H1 (cell line): Measurements from ENCODE around the gene MED16. TPM values are rescaled to one million over a fixed set of nuclear protein-coding genes. Genes with fewer than 3 reads are reported as not detected.

Source experiments
- CTCF ChIA-PET: fragments of 300-600 bp; sonication (Branson Sonifier 250); formaldehyde crosslinking; loops from one replicate; lab custom pipeline; 2021; ENCODE audit not compliant: partially characterized antibody; lab: Charles Lee
- POLR2A ChIA-PET: fragments of 300-600 bp; sonication (Branson Sonifier 250); formaldehyde crosslinking; loops from one replicate; lab custom pipeline; 2021; ENCODE audit warnings: inconsistent platforms; ENCODE audit not compliant: partially characterized antibody; lab: Charles Lee
- DNase-seq, 2 experiments: peaks; one replicate each; pipeline versions ENCODE4 v3.0.0 to v3.0.0-alpha.2; 2010 to 2022; ENCODE audit warnings: low spot score in 2 of 2, low read depth in 1 of 2, mixed read lengths in 1 of 2
- FAIRE-seq: peaks from 2 replicates; lab custom pipeline; 2011; peaks lifted over from hg19 to GRCh38; lab: Jason Lieb, UNC
- H2AFZ ChIP-seq: 2 replicates; pipeline ENCODE4 v1.8.1; 2012; ENCODE audit warnings: low read length, inconsistent platforms
- H2AK5ac ChIP-seq: 2 replicates; pipeline ENCODE4 v1.6.1; 2013; ENCODE audit warnings: low read depth, low read length
- H2BK120ac ChIP-seq: replicated peaks from 2 replicates; pipeline ENCODE3; 2013; ENCODE audit warnings: low read depth, low read length, inconsistent platforms
- H2BK12ac ChIP-seq: 2 replicates; pipeline ENCODE4 v1.6.1; 2013; ENCODE audit warnings: low read depth, low read length
- H2BK15ac ChIP-seq: 2 replicates; pipeline ENCODE4 v1.6.1; 2013; ENCODE audit warnings: low read length
- H2BK20ac ChIP-seq: 2 replicates; pipeline ENCODE4 v1.6.1; 2013; ENCODE audit warnings: low read length
- H2BK5ac ChIP-seq: 2 replicates; pipeline ENCODE4 v1.6.1; 2013; ENCODE audit warnings: low read depth, low read length
- H3K14ac ChIP-seq: 2 replicates; pipeline ENCODE4 v1.6.1; 2013; ENCODE audit warnings: inconsistent platforms; ENCODE audit not compliant: insufficient read length
- H3K18ac ChIP-seq: 2 replicates; pipeline ENCODE4 v1.6.1; 2013; ENCODE audit warnings: low read length; ENCODE audit errors: extremely low read depth
- H3K23ac ChIP-seq: 2 replicates; pipeline ENCODE4 v1.6.1; 2013; ENCODE audit warnings: inconsistent platforms; ENCODE audit not compliant: insufficient read length
- H3K23me2 ChIP-seq: 2 replicates; pipeline ENCODE4 v1.6.1; 2013; ENCODE audit warnings: low read depth, low read length
- H3K27ac ChIP-seq: 2 replicates; pipeline ENCODE4 v1.6.1; 2011; ENCODE audit warnings: low read depth, low read length, inconsistent platforms
- H3K27me3 ChIP-seq, 4 experiments: replicated peaks in 1 of 4; 1 replicate in 1 of 4; 2 replicates in 3 of 4; pipeline versions ENCODE4 v1.6.1 to v1.8.1; 2011 to 2013; ENCODE audit warnings: low read length in 3 of 4, mild to moderate bottlenecking in 3 of 4, inconsistent platforms in 2 of 4, mixed read lengths in 2 of 4, moderate library complexity in 1 of 4; ENCODE audit not compliant: control insufficient read depth in 3 of 4, insufficient read depth in 3 of 4; ENCODE audit errors: extremely low read depth in 1 of 4
- H3K36me3 ChIP-seq, 4 experiments: 2 replicates each; pipeline versions ENCODE4 v1.6.1 to v1.8.1; 2011 to 2013; ENCODE audit warnings: mild to moderate bottlenecking in 4 of 4, low read length in 3 of 4, moderate library complexity in 2 of 4, control low read depth in 1 of 4, inconsistent platforms in 1 of 4; ENCODE audit not compliant: insufficient read depth in 4 of 4, control insufficient read depth in 2 of 4
- H3K4ac ChIP-seq: replicated peaks from 2 replicates; pipeline ENCODE3; 2013; ENCODE audit warnings: low read length, low read depth, mixed read lengths, inconsistent platforms; ENCODE audit not compliant: insufficient read length
- H3K4me1 ChIP-seq, 4 experiments: replicated peaks in 1 of 4; 1 replicate in 1 of 4; 2 replicates in 3 of 4; pipeline versions ENCODE4 v1.6.1 to v1.8.1; 2011 to 2013; ENCODE audit warnings: low read length in 3 of 4, inconsistent platforms in 2 of 4, mixed read lengths in 1 of 4; ENCODE audit not compliant: insufficient read depth in 4 of 4, control insufficient read depth in 3 of 4
- H3K4me2 ChIP-seq, 2 experiments: 2 replicates each; pipeline versions ENCODE4 v1.6.1 to v1.8.1; 2011 to 2013; ENCODE audit warnings: low read depth in 2 of 2, low read length in 2 of 2, control low read depth in 1 of 2, inconsistent platforms in 1 of 2, mild to moderate bottlenecking in 1 of 2; ENCODE audit not compliant: insufficient read depth in 1 of 2
- H3K4me3 ChIP-seq, 4 experiments: fragments of 200-600, 300-600 bp in 1 of 4; sonication (generic), shearing (Covaris generic), sonication (Bioruptor Twin) in 1 of 4; 2 replicates each; pipeline versions ENCODE4 v1.5.1 to v1.8.1; 2011 to 2016; ENCODE audit warnings: low read length in 4 of 4, low read depth in 3 of 4, control low read depth in 2 of 4, inconsistent platforms in 2 of 4, mild to moderate bottlenecking in 2 of 4, mixed read lengths in 1 of 4, moderate library complexity in 1 of 4; ENCODE audit not compliant: insufficient read depth in 2 of 4; ENCODE audit errors: extremely low read depth in 1 of 4
- H3K56ac ChIP-seq: replicated peaks from 2 replicates; pipeline ENCODE3; 2013; ENCODE audit warnings: low read depth, mild to moderate bottlenecking, mixed read lengths, low read length, inconsistent platforms; ENCODE audit not compliant: insufficient read length
- H3K79me1 ChIP-seq: 2 replicates; pipeline ENCODE4 v1.6.1; 2013; ENCODE audit warnings: low read depth, low read length, control low read depth
- H3K79me2 ChIP-seq, 2 experiments: 2 replicates each; pipeline versions ENCODE4 v1.6.1 to v1.8.1; 2012 to 2013; ENCODE audit warnings: low read length in 2 of 2, mild to moderate bottlenecking in 2 of 2, inconsistent platforms in 1 of 2; ENCODE audit not compliant: insufficient read depth in 2 of 2, control insufficient read depth in 1 of 2
- H3K9ac ChIP-seq, 4 experiments: replicated peaks in 1 of 4; 1 replicate in 1 of 4; 2 replicates in 3 of 4; pipeline versions ENCODE4 v1.6.1 to v1.8.1; 2011 to 2013; ENCODE audit warnings: low read depth in 3 of 4, low read length in 3 of 4, control low read depth in 2 of 4, mild to moderate bottlenecking in 2 of 4, moderate library complexity in 2 of 4, inconsistent platforms in 1 of 4; ENCODE audit errors: extremely low read depth in 1 of 4
- H3K9me3 ChIP-seq, 2 experiments: 2 replicates each; pipeline versions ENCODE4 v1.6.1 to v1.8.1; 2012 to 2013; ENCODE audit warnings: mild to moderate bottlenecking in 2 of 2, moderate library complexity in 2 of 2, control low read depth in 1 of 2, inconsistent platforms in 1 of 2, low read depth in 1 of 2, low read length in 1 of 2, mixed read lengths in 1 of 2; ENCODE audit not compliant: insufficient read depth in 2 of 2
- H4K20me1 ChIP-seq, 2 experiments: replicated peaks in 1 of 2; 2 replicates each; pipeline versions ENCODE3 to v1.8.1; 2011 to 2013; ENCODE audit warnings: inconsistent platforms in 2 of 2, low read length in 2 of 2, mild to moderate bottlenecking in 1 of 2; ENCODE audit not compliant: insufficient read depth in 2 of 2, control insufficient read depth in 1 of 2
- H4K5ac ChIP-seq: 2 replicates; pipeline ENCODE4 v1.6.1; 2013; ENCODE audit warnings: low read length, low read depth, mixed read lengths, inconsistent platforms; ENCODE audit not compliant: insufficient read length
- H4K8ac ChIP-seq: 2 replicates; pipeline ENCODE4 v1.8.0; 2013; ENCODE audit warnings: mild to moderate bottlenecking, moderate library complexity, low read length, inconsistent platforms; ENCODE audit not compliant: insufficient read depth; ENCODE audit errors: extremely low read depth
- H4K91ac ChIP-seq: replicated peaks from 2 replicates; pipeline ENCODE3; 2013; ENCODE audit warnings: low read length, mixed read lengths, inconsistent platforms; ENCODE audit not compliant: insufficient read length
- KDM4A ChIP-seq: IDR thresholded peaks from one replicate; pipeline ENCODE4 v1.7.1; 2012; ENCODE audit warnings: low read depth, mild to moderate bottlenecking, moderate library complexity, low read length, inconsistent platforms; ENCODE audit not compliant: severe bottlenecking
- NRF1 ChIP-seq: IDR thresholded peaks from 2 replicates; pipeline ENCODE4 v1.6.1; 2011; ENCODE audit warnings: mild to moderate bottlenecking, low read depth, low read length, improper control_type of control experiment
- SIN3A ChIP-seq, 2 experiments: IDR thresholded peaks in 1 of 2; conservative IDR thresholded peaks in 1 of 2; 2 replicates each; pipeline ENCODE4 v1.6.1; 2011 to 2012; ENCODE audit warnings: low read length in 2 of 2, improper control_type of control experiment in 1 of 2, low read depth in 1 of 2, mild to moderate bottlenecking in 1 of 2
- WGBS, 2 experiments: shearing (Covaris generic) in 1 of 2; methylation state at CpG; one replicate each; pipeline versions ENCODE4 v1.1.6 to v1.1.7; 2013 to 2015; ENCODE audit warnings: low lambda C conversion rate in 2 of 2, mixed read lengths in 2 of 2, inconsistent platforms in 1 of 2, low coverage in 1 of 2, missing lambda C conversion rate in 1 of 2; ENCODE audit not compliant: insufficient replicate concordance in 2 of 2, insufficient coverage in 1 of 2, insufficient read length in 1 of 2; ENCODE audit errors: extremely low coverage in 1 of 2, missing lambda C conversion rate in 1 of 2; 5-methylcytosine and 5-hydroxymethylcytosine counted together
- polyA plus RNA-seq, 7 experiments: library from polyadenylated mRNA; depleted of rRNA in 3 of 7; stranded (reverse) in 5 of 7; unstranded in 2 of 7; fragments of >200 nt in 5 of 7; fragments of 200-250 nt in 2 of 7; gene quantifications; 1 replicate in 5 of 7; 2 replicates in 1 of 7; 4 replicates in 1 of 7; pipeline versions ENCODE4 v1.2.1 to v1.2.3, GENCODE V29; 2011 to 2013; ENCODE audit warnings: missing spikeins in 2 of 7, mixed read lengths in 2 of 7
- total RNA-seq: library from RNA; stranded (reverse); fragmentation: NEBNext Ultra II Directional; extraction: Animal tissue kit (Norgen Biotek cat#: 25700); gene quantifications from 2 replicates; pipeline ENCODE4 v1.2.1, GENCODE V29; 2021

The MED16 gene
- total and polyA plus RNA-seq, 2 of the 8 experiments (the other 6 are each of a cell fraction or from before 2014, with no cell fraction given), result 51.0 to 67.2 TPM

DNA sequence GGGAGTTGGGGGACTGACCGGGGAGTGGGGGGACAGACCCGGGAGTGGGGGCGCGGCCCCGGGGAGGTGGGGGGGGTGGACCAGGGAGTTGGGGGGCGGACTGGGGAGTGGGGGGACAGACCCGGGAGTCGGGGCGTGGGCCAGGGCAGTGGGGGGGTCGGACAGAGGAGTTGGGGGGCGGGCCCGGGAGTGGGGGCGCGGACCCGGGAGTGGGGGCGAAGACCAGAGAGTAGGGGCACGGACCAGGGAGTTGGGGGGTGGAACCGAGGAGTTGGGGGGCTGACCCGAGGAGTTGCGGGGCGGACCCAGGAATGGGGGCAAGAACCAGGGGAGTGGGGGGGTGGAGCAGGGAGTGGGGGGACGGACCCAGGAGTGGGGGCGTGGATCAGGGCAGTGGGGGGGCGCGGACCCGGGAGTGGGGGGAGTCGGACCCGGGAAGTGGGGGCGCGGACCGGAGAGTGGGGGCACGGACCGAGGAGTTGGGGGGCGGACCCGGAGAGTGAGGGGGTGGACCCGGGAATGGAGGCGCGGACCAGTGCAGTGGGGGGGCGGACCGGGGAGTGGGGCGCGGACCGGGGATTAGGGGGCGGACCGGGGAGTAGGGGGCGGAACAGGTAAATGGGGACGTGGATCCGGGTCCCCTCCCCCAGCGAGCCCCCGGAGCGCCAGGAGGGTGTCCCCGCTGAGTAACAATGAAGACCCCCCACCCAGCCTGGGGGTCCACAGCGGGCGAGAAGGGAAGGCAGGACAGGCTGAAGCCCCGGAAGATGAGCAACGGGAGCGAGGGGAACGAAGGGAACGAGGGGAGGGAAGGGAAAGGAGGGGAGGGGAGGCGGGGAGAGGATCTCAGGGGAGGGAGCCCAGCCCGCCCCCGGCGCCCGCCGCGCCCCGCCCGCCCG is 19.4 kb upstream of the MED16 start:
- H3K9ac ChIP-seq, result no peak overlapping the region
- H3K27me3 ChIP-seq, result peaks cover 2 to 6% (median 3%) of the 10 kb centered on the region in 4 experiments; a peak in 6 of 7 replicates
- no peak overlapping the region for H3K27ac ChIP-seq
- no peak overlapping the region for H3K56ac ChIP-seq
- H2BK5ac ChIP-seq, result no peak overlapping the region
- no peak overlapping the region for H2AFZ ChIP-seq
- H3K79me1 ChIP-seq, result peaks cover 7% of the 10 kb centered on the region
- H4K20me1 ChIP-seq, result peaks cover 11 to 13% of the 10 kb centered on the region in 2 experiments
- 0% methylated on average over 1 of the region's 69 CpGs; no CpG with 5 or more reads in 1 of the 2 experiments for WGBS, 2 experiments
- ChIA-PET POLR2A (no interaction called here), CTCF (no interaction called here)
- no peak overlapping the region for H2BK15ac ChIP-seq
- H4K8ac ChIP-seq, result no peak overlapping the region
- no peak overlapping the region for H2BK20ac ChIP-seq
- FAIRE-seq, result no peak
- H3K4me1 ChIP-seq, result peaks cover 0 to 7% (median 3%) of the 10 kb centered on the region in 4 experiments; a peak in 3 of 7 replicates
- peak overlapping the region; percentile 68 to 95 (median 73) for H3K4me3 ChIP-seq
- no peak for TF ChIP-seq NRF1
- 0 out of 4 replicates have a peak, but pooled peaks of 1 of the 2 experiments have one; percentile 33 for TF ChIP-seq SIN3A (conservative IDR thresholded peaks at IDR 0.05 in 1 of 2, IDR thresholded peaks at IDR 0.05 in 1 of 2; ENCODE audit: low read depth in 1 of 2, low read length in 2 of 2)
- peak; percentile 9 for TF ChIP-seq KDM4A
- peaks cover 7% of the 10 kb centered on the region; the same call in 1 of the 2 replicates for H3K23me2 ChIP-seq
- H4K5ac ChIP-seq, result peak overlapping the region; percentile 72
- no peak overlapping the region for H3K23ac ChIP-seq
- H2AK5ac ChIP-seq, result no peak overlapping the region
- DNase-seq, result no peak
- no peak overlapping the region for H3K4ac ChIP-seq
- peak overlapping the region; percentile 49 to 71 for H3K4me2 ChIP-seq
- H4K91ac ChIP-seq, result no peak overlapping the region
- no peak overlapping the region for H3K14ac ChIP-seq
- H3K9me3 ChIP-seq, result no peaks in the 10 kb centered on the region
- peaks cover 0 to 3% (median 0%) of the 10 kb centered on the region in 4 experiments; a peak in 1 of 8 replicates for H3K36me3 ChIP-seq
- no peak overlapping the region for H2BK120ac ChIP-seq
- H3K79me2 ChIP-seq, result peaks cover 0 to 26% of the 10 kb centered on the region in 2 experiments
- no peak overlapping the region; the same call in 1 of the 2 replicates for H3K18ac ChIP-seq
- H2BK12ac ChIP-seq, result no peak overlapping the region
